Measurements from ENCODE around the gene TRNP1. TPM values are rescaled to one million over a fixed set of nuclear protein-coding genes. Genes with fewer than 3 reads are reported as not detected.
"Not testable (repeated sequence)": the region's sequence is repeated elsewhere in the genome, so short reads cannot be mapped to it uniquely, and the experiment has no call there.

The TRNP1 gene
- total RNA-seq (1 to 10 TPM in 1 of 2 experiments, under 1 TPM in 1; 0.73 to 1.2 TPM), polyA plus RNA-seq (not detected)

DNA sequence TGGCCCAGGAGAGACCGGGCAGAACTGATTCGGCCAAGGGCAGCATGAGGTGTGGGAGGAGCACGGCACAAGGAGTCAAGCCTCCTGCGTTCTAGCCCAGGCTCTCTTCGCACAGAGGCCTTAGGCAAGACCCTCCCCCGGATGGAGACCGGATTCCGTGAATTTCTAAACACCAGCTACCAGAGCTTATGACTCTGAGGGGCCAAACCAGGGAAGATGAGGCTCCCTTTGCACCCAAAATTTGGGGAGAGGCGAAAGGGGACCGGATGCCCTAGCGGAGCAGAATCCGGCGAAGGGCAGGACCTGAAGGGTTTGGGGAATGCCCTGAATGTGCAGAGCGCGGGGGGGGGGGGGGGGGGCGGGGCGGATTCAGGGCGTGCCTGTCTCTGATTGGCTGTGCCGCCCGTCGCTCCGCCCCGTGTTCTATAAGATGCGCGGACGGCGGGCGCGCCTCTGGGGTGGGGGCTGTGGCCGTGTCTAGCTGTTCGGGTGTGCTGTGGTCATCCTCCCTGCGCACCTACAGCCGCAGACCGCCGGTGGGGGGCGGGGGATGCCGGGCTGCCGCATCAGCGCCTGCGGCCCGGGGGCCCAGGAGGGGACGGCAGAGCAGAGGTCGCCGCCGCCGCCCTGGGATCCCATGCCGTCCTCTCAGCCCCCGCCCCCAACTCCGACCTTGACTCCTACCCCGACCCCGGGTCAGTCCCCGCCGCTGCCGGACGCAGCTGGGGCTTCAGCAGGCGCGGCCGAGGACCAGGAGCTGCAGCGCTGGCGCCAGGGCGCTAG is at the start of gene TRNP1:
TSS of gene TRNP1 (plus strand) at position 456 of the 783 bp plus-strand sequence. CDS start at position 551, 95 bp downstream.
- Mint-ChIP-seq H3K27me3 (peaks cover 49 to 57% of the 10 kb centered on the region in 2 donors), H3K9me3 (no peaks in the 10 kb centered on the region), H3K36me3 (no peaks in the 10 kb centered on the region), H3K4me3 (peak within 1 kb of the TSS; percentile 72 to 91 (median 80)), H3K4me1 (peaks cover 13 to 24% (median 14%) of the 10 kb centered on the region in 3 donors), H3K27ac (peak within 1 kb of the TSS in 4 of 8 donors; percentile 15 to 91 (median 52))
- H3K27ac ChIP-seq (ENCODE audit: low read depth, low read length) = no peak within 1 kb of the TSS
- DNase-seq = peak; percentile 50 to 78 (median 61)
- ChIA-PET POLR2A (no interaction called here), CTCF (no interaction called here)
- peak within 1 kb of the TSS; percentile 40 for H3K4me3 ChIP-seq (ENCODE audit: low read length)
- peaks cover 15% of the 10 kb centered on the region for H3K4me1 ChIP-seq (ENCODE audit: insufficient read depth, low read length)
- no peaks in the 10 kb centered on the region for H3K9me3 ChIP-seq (ENCODE audit: low read length)
- H3K36me3 ChIP-seq (ENCODE audit: insufficient read depth, low read length) = no peaks in the 10 kb centered on the region
- peaks cover 35% of the 10 kb centered on the region for H3K27me3 ChIP-seq (ENCODE audit: insufficient read depth, low read length, poor library complexity, severe bottlenecking)

DNA sequence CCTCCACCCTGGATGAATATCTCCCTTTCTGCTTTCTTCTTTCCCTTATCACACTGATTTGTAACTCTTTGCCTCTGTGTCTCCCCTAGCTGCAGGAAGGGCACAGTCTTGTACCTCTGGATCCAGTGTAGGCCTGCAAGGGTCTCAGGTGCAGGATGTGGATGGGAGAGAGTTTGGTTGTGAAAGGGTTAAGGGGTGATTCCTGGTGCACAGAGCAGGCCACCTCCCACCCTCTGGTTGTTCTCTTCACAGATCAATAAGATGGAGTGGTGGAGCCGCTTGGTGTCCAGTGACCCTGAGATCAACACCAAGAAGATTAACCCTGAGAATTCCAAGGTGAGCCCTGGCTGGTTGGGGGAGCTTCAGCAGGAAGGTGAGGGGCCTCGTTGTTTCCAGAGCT is 48.4 kb upstream of the TRNP1 start:
- no peak overlapping the region for H3K4me3 Mint-ChIP-seq
- peaks cover 28% of the 10 kb centered on the region for H3K36me3 ChIP-seq (ENCODE audit: insufficient read depth, low read length)

DNA sequence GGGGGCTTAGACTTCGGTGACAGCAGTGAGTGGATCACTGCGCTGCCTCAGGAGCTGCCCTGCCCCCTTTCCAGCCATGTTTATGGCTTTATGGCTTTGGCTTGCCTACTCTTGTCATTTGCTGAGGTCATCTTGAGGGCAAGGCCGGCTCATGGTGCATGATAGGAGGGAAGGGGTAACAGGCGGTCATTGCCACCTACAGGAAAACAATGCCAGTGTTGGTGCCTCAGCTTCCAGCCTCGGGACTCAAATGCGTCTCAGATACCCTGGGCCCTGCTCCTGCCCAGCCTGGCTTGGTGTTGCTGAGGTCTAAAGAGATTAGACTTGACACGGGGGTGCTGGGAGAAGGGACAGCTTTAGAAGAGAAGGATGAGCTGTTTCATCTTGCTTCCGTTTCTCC is 47.8 kb upstream of the TRNP1 start:
- peaks cover 9 to 73% (median 15%) of the 10 kb centered on the region in 3 donors for H3K36me3 Mint-ChIP-seq
- Histone ChIP-seq H3K36me3 (ENCODE audit: insufficient read depth, low read length) (peaks cover 28% of the 10 kb centered on the region), H3K27me3 (ENCODE audit: insufficient read depth, low read length, poor library complexity, severe bottlenecking) (no peaks in the 10 kb centered on the region), H3K27ac (ENCODE audit: low read depth, low read length) (no peak overlapping the region), H3K4me3 (ENCODE audit: low read length) (no peak overlapping the region), H3K9me3 (ENCODE audit: low read length) (no peaks in the 10 kb centered on the region), H3K4me1 (ENCODE audit: insufficient read depth, low read length) (no peaks in the 10 kb centered on the region)
- no peak overlapping the region for H3K4me3 Mint-ChIP-seq
- H3K27ac Mint-ChIP-seq = no peak overlapping the region
- no peaks in the 10 kb centered on the region for H3K27me3 Mint-ChIP-seq
- no peaks in the 10 kb centered on the region for H3K9me3 Mint-ChIP-seq
- no peak for DNase-seq
- CTCF ChIA-PET = no interaction called here
- H3K4me1 Mint-ChIP-seq = no peaks in the 10 kb centered on the region
- POLR2A ChIA-PET = no interaction called here

More for the DNA sequence above, 48.4 kb upstream of the TRNP1 start:
- Mint-ChIP-seq H3K36me3 (peaks cover 9 to 70% (median 15%) of the 10 kb centered on the region in 3 donors), H3K9me3 (no peaks in the 10 kb centered on the region), H3K27me3 (no peaks in the 10 kb centered on the region), H3K27ac (peak overlapping the region in 1 of 8 donors; percentile 76), H3K4me1 (no peaks in the 10 kb centered on the region)
- POLR2A ChIA-PET = no interaction called here
- CTCF ChIA-PET = no interaction called here
- no peaks in the 10 kb centered on the region for H3K27me3 ChIP-seq (ENCODE audit: insufficient read depth, low read length, poor library complexity, severe bottlenecking)
- DNase-seq = no peak
- no peak overlapping the region for H3K4me3 ChIP-seq (ENCODE audit: low read length)
- H3K27ac ChIP-seq (ENCODE audit: low read depth, low read length) = no peak overlapping the region
- H3K9me3 ChIP-seq (ENCODE audit: low read length) = no peaks in the 10 kb centered on the region
- H3K4me1 ChIP-seq (ENCODE audit: insufficient read depth, low read length) = no peaks in the 10 kb centered on the region

DNA sequence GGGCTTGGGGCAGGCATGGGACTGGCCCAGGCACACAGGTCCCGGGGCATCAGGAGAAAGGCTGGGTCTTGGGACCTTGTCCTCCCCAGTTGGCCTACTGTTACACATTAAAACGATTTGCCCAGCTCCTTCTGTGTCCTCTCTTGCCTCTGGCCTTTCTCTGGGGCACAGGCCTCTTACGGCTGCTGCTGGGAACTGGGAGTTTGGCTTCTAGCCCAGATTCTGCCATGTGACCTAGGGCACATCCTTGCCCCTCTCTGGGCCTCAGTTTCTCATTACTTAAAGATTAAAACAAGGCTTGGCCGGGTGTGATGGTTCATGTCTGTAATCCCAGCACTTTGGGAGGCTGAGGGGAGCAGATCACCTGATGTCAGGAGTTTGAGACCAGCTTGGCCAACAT is 47.2 kb upstream of the TRNP1 start:
- Histone ChIP-seq H3K36me3 (ENCODE audit: insufficient read depth, low read length) (peaks cover 26% of the 10 kb centered on the region), H3K4me1 (ENCODE audit: insufficient read depth, low read length) (no peaks in the 10 kb centered on the region), H3K27me3 (ENCODE audit: insufficient read depth, low read length, poor library complexity, severe bottlenecking) (no peaks in the 10 kb centered on the region), H3K4me3 (ENCODE audit: low read length) (no peak overlapping the region), H3K27ac (ENCODE audit: low read depth, low read length) (no peak overlapping the region), H3K9me3 (ENCODE audit: low read length) (no peaks in the 10 kb centered on the region)
- Mint-ChIP-seq H3K9me3 (no peaks in the 10 kb centered on the region), H3K27ac (no peak overlapping the region), H3K4me3 (no peak overlapping the region), H3K4me1 (no peaks in the 10 kb centered on the region), H3K27me3 (no peaks in the 10 kb centered on the region), H3K36me3 (peaks cover 9 to 73% (median 15%) of the 10 kb centered on the region in 3 donors)
- POLR2A ChIA-PET = no interaction called here
- DNase-seq = no peak
- CTCF ChIA-PET = no interaction called here

- H3K9me3 ChIP-seq (ENCODE audit: low read length); H3K4me1 ChIP-seq (ENCODE audit: insufficient read depth, low read length); H3K4me1 Mint-ChIP-seq; H3K9me3 Mint-ChIP-seq; H3K27me3 ChIP-seq (ENCODE audit: insufficient read depth, low read length, poor library complexity, severe bottlenecking); CTCF ChIA-PET; H3K27ac ChIP-seq (ENCODE audit: low read depth, low read length); H3K4me3 ChIP-seq (ENCODE audit: low read length); H3K36me3 ChIP-seq (ENCODE audit: insufficient read depth, low read length); H3K27me3 Mint-ChIP-seq; DNase-seq; H3K4me3 Mint-ChIP-seq; POLR2A ChIA-PET: not testable (repeated sequence)
- Mint-ChIP-seq H3K36me3 (peaks cover 9 to 61% (median 12%) of the 10 kb centered on the region in 3 donors), H3K27ac (peak overlapping the region in 1 of 8 donors; percentile 82)
Measured at GRCh38 chr1:26948725-26949057, 44.8 kb upstream of the TRNP1 start.

DNA sequence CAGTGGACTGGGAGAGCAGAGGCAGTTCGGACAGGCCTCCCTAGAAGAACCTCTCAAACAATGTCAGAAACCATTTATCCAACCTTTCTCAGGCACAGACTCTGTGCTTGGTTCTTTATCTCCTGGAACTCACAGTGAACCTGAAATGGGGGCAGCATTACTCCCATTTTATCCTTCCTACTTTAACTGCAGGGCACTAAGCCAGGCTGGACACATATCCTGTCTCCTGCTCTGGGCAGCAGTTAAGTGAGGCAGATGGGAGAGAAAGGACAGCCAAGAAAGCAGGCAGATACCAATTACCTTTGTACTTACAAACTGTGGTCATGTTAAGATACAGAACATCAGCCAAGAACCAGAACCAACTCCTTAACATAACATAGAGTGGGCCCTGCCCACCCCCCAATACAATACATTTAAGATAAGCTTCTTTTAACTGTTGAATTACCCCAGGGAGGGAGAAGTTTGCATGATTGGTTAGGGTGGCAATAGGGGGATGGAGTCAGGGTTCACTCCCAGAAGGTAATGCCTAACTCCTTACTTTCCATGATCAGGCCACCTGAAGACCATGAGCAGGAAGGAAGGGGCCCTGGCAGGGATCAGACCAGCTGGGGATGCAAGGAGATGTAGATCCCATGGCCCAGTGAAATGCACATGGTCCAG is 44.1 kb upstream of the TRNP1 start:
- H3K36me3 Mint-ChIP-seq = peaks cover 9 to 56% (median 12%) of the 10 kb centered on the region in 3 donors
- ChIA-PET CTCF (no interaction called here), POLR2A (interaction anchor here (0.9 kb wide), 1 partner anchor 10 kb away, joined by 3 read pairs; no protein-coding TSS in a partner anchor)
- DNase-seq = no peak
- peak overlapping the region in 3 of 8 donors; percentile 8 to 55 (median 51) for H3K27ac Mint-ChIP-seq
- no peak overlapping the region for H3K4me3 ChIP-seq (ENCODE audit: low read length)
- no peak overlapping the region for H3K27ac ChIP-seq (ENCODE audit: low read depth, low read length)
- no peaks in the 10 kb centered on the region for H3K27me3 ChIP-seq (ENCODE audit: insufficient read depth, low read length, poor library complexity, severe bottlenecking)
- no peaks in the 10 kb centered on the region for H3K9me3 Mint-ChIP-seq
- H3K4me3 Mint-ChIP-seq = no peak overlapping the region
- peaks cover 0 to 4% of the 10 kb centered on the region in 2 donors for H3K27me3 Mint-ChIP-seq
- no peaks in the 10 kb centered on the region for H3K4me1 Mint-ChIP-seq
- H3K36me3 ChIP-seq (ENCODE audit: insufficient read depth, low read length) = peaks cover 4% of the 10 kb centered on the region
- H3K9me3 ChIP-seq (ENCODE audit: low read length) = no peaks in the 10 kb centered on the region
- no peaks in the 10 kb centered on the region for H3K4me1 ChIP-seq (ENCODE audit: insufficient read depth, low read length)

- no peak for DNase-seq
- Mint-ChIP-seq H3K9me3 (no peaks in the 10 kb centered on the region), H3K4me1 (no peaks in the 10 kb centered on the region), H3K36me3 (peaks cover 8 to 51% (median 12%) of the 10 kb centered on the region in 3 donors), H3K27me3 (peaks cover 0 to 4% of the 10 kb centered on the region in 2 donors), H3K4me3 (no peak overlapping the region), H3K27ac (peak overlapping the region in 1 of 8 donors; percentile 81)
- POLR2A ChIA-PET = interaction anchor here (0.9 kb wide), 1 partner anchor 9 kb away, joined by 3 read pairs; no protein-coding TSS in a partner anchor
- Histone ChIP-seq H3K27ac (ENCODE audit: low read depth, low read length) (no peak overlapping the region), H3K9me3 (ENCODE audit: low read length) (no peaks in the 10 kb centered on the region), H3K4me1 (ENCODE audit: insufficient read depth, low read length) (no peaks in the 10 kb centered on the region), H3K36me3 (ENCODE audit: insufficient read depth, low read length) (peaks cover 4% of the 10 kb centered on the region), H3K27me3 (ENCODE audit: insufficient read depth, low read length, poor library complexity, severe bottlenecking) (no peaks in the 10 kb centered on the region), H3K4me3 (ENCODE audit: low read length) (no peak overlapping the region)
- CTCF ChIA-PET = no interaction called here
Measured at GRCh38 chr1:26949926-26950319, 43.6 kb upstream of the TRNP1 start.

- Histone ChIP-seq H3K9me3 (ENCODE audit: low read length) (no peaks in the 10 kb centered on the region), H3K4me3 (ENCODE audit: low read length) (no peak overlapping the region), H3K36me3 (ENCODE audit: insufficient read depth, low read length) (peaks cover 4% of the 10 kb centered on the region), H3K4me1 (ENCODE audit: insufficient read depth, low read length) (no peaks in the 10 kb centered on the region), H3K27ac (ENCODE audit: low read depth, low read length) (no peak overlapping the region), H3K27me3 (ENCODE audit: insufficient read depth, low read length, poor library complexity, severe bottlenecking) (no peaks in the 10 kb centered on the region)
- no peak for DNase-seq
- Mint-ChIP-seq H3K4me1 (no peaks in the 10 kb centered on the region), H3K4me3 (peak overlapping the region in 1 of 7 donors; percentile 50), H3K9me3 (no peaks in the 10 kb centered on the region), H3K36me3 (peaks cover 1 to 44% (median 6%) of the 10 kb centered on the region in 3 donors), H3K27ac (no peak overlapping the region), H3K27me3 (peaks cover 0 to 4% of the 10 kb centered on the region in 2 donors)
- ChIA-PET CTCF (no interaction called here), POLR2A (no interaction called here)
Measured at GRCh38 chr1:26950602-26951001, 42.9 kb upstream of the TRNP1 start.

All from CD8-positive, alpha-beta memory T cell (primary cell).